Left lung (tissue), 14 donors: ENCODE measurements around the gene PDE8B. TPM values are rescaled to one million over a fixed set of nuclear protein-coding genes. Genes with fewer than 3 reads are reported as not detected.
A peak's percentile ranks its signal among the peaks of the same experiment; 100 is the strongest.

Experiments used
- ATAC-seq: fragments of 200-7000 bp; cut with Tn5 transposase; one replicate; pipeline ENCODE4 v1.9.1; 2020; ENCODE audit warnings: moderate library complexity
- DNase-seq, 4 donors: peaks; one replicate each; pipeline ENCODE4 v3.0.0-alpha.2; 2013 to 2020
- H3K27ac ChIP-seq, 2 donors: fragments of 200-600 bp; sonication (generic) in 1 of 2; one replicate each; pipeline versions ENCODE4 v1.5.0 to v1.8.0; 2020 to 2021
- H3K27me3 ChIP-seq, 2 donors: fragments of 200-600 bp; sonication (generic) in 1 of 2; one replicate each; pipeline versions ENCODE4 v1.5.0 to v1.8.0; 2020 to 2021
- H3K36me3 ChIP-seq, 2 donors: fragments of 200-600 bp; sonication (generic) in 1 of 2; one replicate each; pipeline versions ENCODE4 v1.5.0 to v1.8.0; 2020 to 2021
- H3K4me1 ChIP-seq, 2 donors: fragments of 200-600 bp; one replicate each; pipeline ENCODE4 v1.8.0; 2021
- H3K4me3 ChIP-seq, 2 donors: fragments of 200-600 bp; sonication (generic) in 1 of 2; one replicate each; pipeline versions ENCODE4 v1.5.0 to v1.8.0; 2020 to 2021; ENCODE audit warnings: mild to moderate bottlenecking in 1 of 2
- H3K9me3 ChIP-seq, 2 donors: fragments of 200-600 bp; sonication (generic) in 1 of 2; one replicate each; pipeline versions ENCODE4 v1.5.0 to v1.8.0; 2020 to 2021
- intact Hi-C, 2 donors: fragments of 100-400 bp; cut with DNase I; formaldehyde crosslinking; loops; one replicate each; pipeline versions ENCODE4 v1.11.2 to v1.14.2; 2022
- long read RNA-seq, 12 donors: library from polyadenylated mRNA in 2 of 12; unstranded in 2 of 12; transcript quantifications; one replicate each; pipeline ENCODE4 v2.0.0 and lab custom pipeline, GENCODE V29; 2019 to 2026
- polyA plus RNA-seq, 6 donors: library from polyadenylated mRNA; unstranded; fragments of 120-200 nt; gene quantifications; one replicate each; pipeline ENCODE4 v1.2.1, GENCODE V29; 2013; ENCODE audit not compliant: insufficient read length in 6 of 6
- total RNA-seq, 2 donors: library from RNA; stranded (reverse); fragmentation: NEBNext Ultra II Directional; extraction: Animal tissue kit (Norgen Biotek cat#: 25700); gene quantifications; one replicate each; pipeline ENCODE4 v1.2.1, GENCODE V29; 2021
- TF ChIP-seq, protein P1 (sequence below), 2 donors: fragments of 200-600 bp; sonication (generic) in 1 of 2; IDR thresholded peaks; one replicate each; pipeline versions ENCODE4 v1.5.0 to v1.8.0; 2021; ENCODE audit warnings: antibody characterized with exemption in 2 of 2
- donor health status: DM: no; HTN: yes; CAD: no.
- donor health status: DM: no; HTN: no; CAD: no.

The PDE8B gene
- 1 to 10 TPM; 3.3 to 3.6 TPM for total RNA-seq
- polyA plus RNA-seq, result 1 to 10 TPM; 6.4 to 8.7 (median 6.6) TPM
- long read RNA-seq, donor 1, partial matches to known transcripts, result 42 of 54 reads
- long read RNA-seq, donor 1, other reads (novel, unspliced or antisense), result 12 of 54 reads
- long read RNA-seq, donor 2, result 0 reads
- long read RNA-seq, donor 3, full-length matches to known transcripts, result 1 of 1 reads
- long read RNA-seq, donor 3, partial matches to known transcripts, result 0 of 1 reads
- long read RNA-seq, donor 3, other reads (novel, unspliced or antisense), result 0 of 1 reads
- long read RNA-seq, donor 4, result 0 reads
- long read RNA-seq, donor 5, full-length matches to known transcripts, result 1 of 33 reads
- long read RNA-seq, donor 5, partial matches to known transcripts, result 12 of 33 reads
- long read RNA-seq, donor 5, other reads (novel, unspliced or antisense), result 20 of 33 reads
- long read RNA-seq, donor 6, partial matches to known transcripts, result 10 of 33 reads
- long read RNA-seq, donor 6, other reads (novel, unspliced or antisense), result 23 of 33 reads
- long read RNA-seq, donor 7, partial matches to known transcripts, result 12 of 24 reads
- long read RNA-seq, donor 7, other reads (novel, unspliced or antisense), result 12 of 24 reads
- long read RNA-seq, donor 8, result 0 reads
- long read RNA-seq, donor 9, result 0 reads
- long read RNA-seq, donor 10, partial matches to known transcripts, result 1 of 1 reads
- long read RNA-seq, donor 10, other reads (novel, unspliced or antisense), result 0 of 1 reads
- long read RNA-seq, donor 11, full-length matches to known transcripts, result 2 of 81 reads
- long read RNA-seq, donor 11, partial matches to known transcripts, result 67 of 81 reads
- long read RNA-seq, donor 11, other reads (novel, unspliced or antisense), result 12 of 81 reads
- long read RNA-seq, donor 12, partial matches to known transcripts, result 5 of 32 reads
- long read RNA-seq, donor 12, other reads (novel, unspliced or antisense), result 27 of 32 reads

- Histone ChIP-seq H3K27ac (no peak within 1 kb of the TSS), H3K4me1 (peaks cover 0 to 12% of the 10 kb centered on the region in 2 donors), H3K9me3 (no peaks in the 10 kb centered on the region), H3K27me3 (peaks cover 44 to 65% of the 10 kb centered on the region in 2 donors), H3K4me3 (peak within 1 kb of the TSS; percentile 31 to 38), H3K36me3 (no peaks in the 10 kb centered on the region)
- TF ChIP-seq, protein P1, sequence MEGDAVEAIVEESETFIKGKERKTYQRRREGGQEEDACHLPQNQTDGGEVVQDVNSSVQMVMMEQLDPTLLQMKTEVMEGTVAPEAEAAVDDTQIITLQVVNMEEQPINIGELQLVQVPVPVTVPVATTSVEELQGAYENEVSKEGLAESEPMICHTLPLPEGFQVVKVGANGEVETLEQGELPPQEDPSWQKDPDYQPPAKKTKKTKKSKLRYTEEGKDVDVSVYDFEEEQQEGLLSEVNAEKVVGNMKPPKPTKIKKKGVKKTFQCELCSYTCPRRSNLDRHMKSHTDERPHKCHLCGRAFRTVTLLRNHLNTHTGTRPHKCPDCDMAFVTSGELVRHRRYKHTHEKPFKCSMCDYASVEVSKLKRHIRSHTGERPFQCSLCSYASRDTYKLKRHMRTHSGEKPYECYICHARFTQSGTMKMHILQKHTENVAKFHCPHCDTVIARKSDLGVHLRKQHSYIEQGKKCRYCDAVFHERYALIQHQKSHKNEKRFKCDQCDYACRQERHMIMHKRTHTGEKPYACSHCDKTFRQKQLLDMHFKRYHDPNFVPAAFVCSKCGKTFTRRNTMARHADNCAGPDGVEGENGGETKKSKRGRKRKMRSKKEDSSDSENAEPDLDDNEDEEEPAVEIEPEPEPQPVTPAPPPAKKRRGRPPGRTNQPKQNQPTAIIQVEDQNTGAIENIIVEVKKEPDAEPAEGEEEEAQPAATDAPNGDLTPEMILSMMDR (IDR thresholded peaks at IDR 0.05), result no peak
- intact Hi-C loops, result no loop called here
- ATAC-seq (peak; percentile 44), DNase-seq (peak in 3 of 4 donors; percentile 23 to 77 (median 42))
These were observed at the start of gene PDE8B for GRCh38 chr5:77210091-77210963. Gene PDE8B (plus strand): TSS chr5:77210680. CDS start chr5:77210926, 246 bp downstream.

DNA sequence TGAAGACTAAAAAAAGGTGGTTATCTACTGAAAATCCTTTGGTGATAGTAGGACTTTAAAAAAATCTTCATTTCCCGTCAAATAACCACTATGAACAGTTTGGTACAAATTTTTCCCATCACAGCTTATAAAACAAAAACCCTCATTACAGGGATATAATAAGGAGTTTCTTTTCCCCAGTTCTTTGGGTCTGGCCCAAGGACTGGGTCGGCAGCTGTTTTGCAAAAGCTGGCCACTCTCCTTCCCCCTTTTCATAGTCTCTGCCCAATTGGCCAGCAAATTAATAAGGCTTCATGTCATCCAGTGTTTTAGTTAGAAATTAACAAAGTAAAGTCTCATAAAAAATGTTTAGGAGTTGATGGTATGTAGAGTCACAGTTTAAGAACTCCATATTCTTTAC is 47.0 kb upstream of the PDE8B start:
- DNase-seq, result no peak
- ATAC-seq, result no peak
- intact Hi-C loops, result no loop called here
- H3K27ac ChIP-seq, result no peak overlapping the region
- no peaks in the 10 kb centered on the region for H3K27me3 ChIP-seq
- H3K9me3 ChIP-seq, result no peaks in the 10 kb centered on the region
- H3K36me3 ChIP-seq, result no peaks in the 10 kb centered on the region
- TF ChIP-seq, protein P1 (IDR thresholded peaks at IDR 0.05), result no peak
- H3K4me3 ChIP-seq, result no peak overlapping the region
- H3K4me1 ChIP-seq, result peaks cover 4 to 11% of the 10 kb centered on the region in 2 donors

DNA sequence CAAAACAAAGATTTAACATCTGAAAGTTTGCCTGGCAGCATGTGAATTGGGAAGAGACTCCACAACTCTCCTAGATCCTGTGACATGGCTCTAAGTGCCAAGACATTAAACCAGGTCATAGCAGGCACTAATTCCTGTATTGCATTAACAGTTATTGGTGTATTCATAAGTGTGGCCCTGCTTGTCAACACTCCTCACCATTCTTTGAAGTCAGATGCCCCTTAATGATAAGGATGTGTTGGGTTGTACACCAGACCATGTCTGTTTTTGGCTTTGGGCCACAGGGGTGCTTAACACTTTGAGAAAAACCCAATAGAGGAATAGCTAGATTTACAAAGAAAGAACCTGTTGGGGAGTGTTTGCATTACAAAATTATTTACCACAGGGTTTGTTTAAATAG is 43.4 kb upstream of the PDE8B start:
- intact Hi-C loops, result no loop called here
- no peaks in the 10 kb centered on the region for H3K9me3 ChIP-seq
- TF ChIP-seq, protein P1 (IDR thresholded peaks at IDR 0.05), result no peak
- ATAC-seq (no peak), DNase-seq (no peak)
- H3K36me3 ChIP-seq, result no peaks in the 10 kb centered on the region
- H3K4me1 ChIP-seq, result peaks cover 4 to 16% of the 10 kb centered on the region in 2 donors
- H3K27me3 ChIP-seq, result no peaks in the 10 kb centered on the region
- no peak overlapping the region for H3K4me3 ChIP-seq
- H3K27ac ChIP-seq, result no peak overlapping the region

GRCh38 chr5:77167695-77168121 is 42.8 kb upstream of the PDE8B start:
- peak overlapping the region in 1 of 2 donors; percentile 57 for H3K27ac ChIP-seq
- ATAC-seq (peak; percentile 24), DNase-seq (peak in 1 of 4 donors; percentile 23)
- no peaks in the 10 kb centered on the region for H3K36me3 ChIP-seq
- H3K4me3 ChIP-seq, result no peak overlapping the region
- peaks cover 4 to 16% of the 10 kb centered on the region in 2 donors for H3K4me1 ChIP-seq
- H3K27me3 ChIP-seq, result no peaks in the 10 kb centered on the region
- TF ChIP-seq, protein P1 (IDR thresholded peaks at IDR 0.05), result no peak
- H3K9me3 ChIP-seq, result no peaks in the 10 kb centered on the region
- intact Hi-C loops, result no loop called here
